OCI-LY7 (cell line): ENCODE measurements around the gene TEX44.

Experiments used
- CTCF ChIP-seq: fragments of 200-600 bp; sonication (generic); conservative IDR thresholded peaks from 2 replicates; pipeline ENCODE4 v1.5.1; 2014; ENCODE audit warnings: mild to moderate bottlenecking, antibody characterized with exemption, low read length, moderate library complexity, mixed read lengths
- EZH2phosphoT487 ChIP-seq: fragments of 200-600 bp; sonication (generic); IDR thresholded peaks from 2 replicates; pipeline ENCODE4 v1.6.1; 2018; ENCODE audit warnings: low read depth, borderline replicate concordance, mild to moderate bottlenecking, mixed run types, antibody characterized with exemption, low read length, moderate library complexity, mixed read lengths

- TF ChIP-seq CTCF (no peak), EZH2phosphoT487 (no peak)
Observed at GRCh38 chr2:231590614-231591013, 2.0 kb upstream of the TEX44 start.
